IMR-90 (cell line): Measurements from ENCODE around the gene GADL1. TPM values are rescaled to one million over a fixed set of nuclear protein-coding genes. Genes with fewer than 3 reads are reported as not detected.

Experiments used
- ATAC-seq: fragments of 200-7000 bp; cut with Tn5 transposase; 2 replicates; pipeline ENCODE4 v1.9.1; 2020; ENCODE audit warnings: low read depth, mild to moderate bottlenecking, moderate library complexity
- BruUV-seq: library from RNA; stranded (reverse); fragments of 400-500 nt; replicated peaks from 2 replicates; lab custom pipeline; 2021; lab: Mats Ljungman, UMichigan
- CTCF ChIA-PET: fragments of 300-600 bp; formaldehyde crosslinking; extraction: SDS; loops from one replicate; lab custom pipeline; 2021; ENCODE audit warnings: antibody characterized with exemption; lab: Yijun Ruan, JAX
- POLR2A ChIA-PET: fragments of 300-600 bp; sonication (Branson Sonifier 250); formaldehyde crosslinking; loops from one replicate; lab custom pipeline; 2022; ENCODE audit warnings: antibody characterized with exemption; ENCODE audit not compliant: unreplicated experiment; lab: Charles Lee
- DNase-seq: peaks from one replicate; pipeline ENCODE4 v3.0.0; 2013
- H2AFZ ChIP-seq: replicated peaks from 2 replicates; pipeline ENCODE3; 2013; ENCODE audit warnings: low read length, mild to moderate bottlenecking; ENCODE audit not compliant: poor library complexity
- H2AK5ac ChIP-seq: 2 replicates; pipeline ENCODE4 v1.6.1; 2013; ENCODE audit warnings: low read depth, low read length, inconsistent platforms
- H2AK9ac ChIP-seq: replicated peaks from 2 replicates; pipeline ENCODE3; 2013; ENCODE audit warnings: mild to moderate bottlenecking, low read depth, low read length, moderate library complexity; ENCODE audit not compliant: poor library complexity
- H2BK120ac ChIP-seq: 2 replicates; pipeline ENCODE4 v1.6.1; 2013; ENCODE audit warnings: low read depth, low read length, inconsistent platforms
- H2BK15ac ChIP-seq: 3 replicates; pipeline ENCODE4 v1.6.1; 2013; ENCODE audit warnings: low read depth, low read length, inconsistent platforms
- H2BK20ac ChIP-seq: 2 replicates; pipeline ENCODE4 v1.6.1; 2013; ENCODE audit warnings: low read depth, mild to moderate bottlenecking, inconsistent platforms, low read length, moderate library complexity
- H2BK5ac ChIP-seq: 2 replicates; pipeline ENCODE4 v1.6.1; 2013; ENCODE audit warnings: mild to moderate bottlenecking, low read depth, low read length, inconsistent platforms; ENCODE audit not compliant: poor library complexity, severe bottlenecking
- H3K14ac ChIP-seq: replicated peaks from 2 replicates; pipeline ENCODE4 v1.6.1; 2013; ENCODE audit warnings: low read depth, low read length, inconsistent platforms
- H3K18ac ChIP-seq: 2 replicates; pipeline ENCODE4 v1.6.1; 2013; ENCODE audit warnings: low read depth, low read length, control low read depth
- H3K23ac ChIP-seq: 2 replicates; pipeline ENCODE4 v1.6.1; 2013; ENCODE audit warnings: low read depth, low read length, inconsistent platforms
- H3K27ac ChIP-seq: 2 replicates; pipeline ENCODE4 v1.5.1; 2013; ENCODE audit warnings: mild to moderate bottlenecking, control low read depth, low read length; ENCODE audit not compliant: insufficient read depth
- H3K27me3 ChIP-seq: 2 replicates; pipeline ENCODE4 v1.6.1; 2013; ENCODE audit warnings: low read length; ENCODE audit not compliant: control insufficient read depth, insufficient read depth
- H3K36me3 ChIP-seq: 2 replicates; pipeline ENCODE4 v1.6.1; 2013; ENCODE audit warnings: low read length, mixed read lengths; ENCODE audit not compliant: control insufficient read depth, insufficient read depth
- H3K4ac ChIP-seq: 2 replicates; pipeline ENCODE4 v1.6.1; 2013; ENCODE audit warnings: low read depth, low read length, inconsistent platforms
- H3K4me1 ChIP-seq: 2 replicates; pipeline ENCODE4 v1.6.1; 2013; ENCODE audit warnings: low read length, mixed read lengths; ENCODE audit not compliant: control insufficient read depth, insufficient read depth
- H3K4me2 ChIP-seq: 2 replicates; pipeline ENCODE4 v1.6.1; 2013; ENCODE audit warnings: low read depth, mild to moderate bottlenecking, control low read depth, low read length, moderate library complexity
- H3K4me3 ChIP-seq: 2 replicates; pipeline ENCODE4 v1.5.1; 2013; ENCODE audit warnings: low read depth, mild to moderate bottlenecking, control low read depth, low read length, moderate library complexity; ENCODE audit not compliant: insufficient read depth
- H3K56ac ChIP-seq: 2 replicates; pipeline ENCODE4 v1.6.1; 2013; ENCODE audit warnings: low read length, inconsistent platforms; ENCODE audit not compliant: insufficient read depth; ENCODE audit errors: extremely low read depth
- H3K79me1 ChIP-seq, 2 experiments: 2 replicates each; pipeline ENCODE4 v1.6.1; 2013; ENCODE audit warnings: low read length in 2 of 2, inconsistent platforms in 1 of 2, low read depth in 1 of 2
- H3K9ac ChIP-seq: 2 replicates; pipeline ENCODE4 v1.6.1; 2013; ENCODE audit warnings: low read depth, low read length, control low read depth
- H3K9me1 ChIP-seq: 2 replicates; pipeline ENCODE4 v1.6.1; 2013; ENCODE audit warnings: low read length, inconsistent platforms; ENCODE audit not compliant: insufficient read depth
- H3K9me3 ChIP-seq: 2 replicates; pipeline ENCODE4 v1.6.1; 2013; ENCODE audit warnings: low read length; ENCODE audit not compliant: control insufficient read depth, insufficient read depth
- H4K20me1 ChIP-seq: 2 replicates; pipeline ENCODE4 v1.6.1; 2013; ENCODE audit warnings: low read length, inconsistent platforms; ENCODE audit not compliant: insufficient read depth
- H4K5ac ChIP-seq: 2 replicates; pipeline ENCODE4 v1.6.1; 2013; ENCODE audit warnings: mild to moderate bottlenecking, low read depth, low read length, control low read depth
- H4K8ac ChIP-seq, 2 experiments: 2 replicates each; pipeline ENCODE4 v1.6.1; 2013; ENCODE audit warnings: low read depth in 2 of 2, low read length in 2 of 2, control low read depth in 1 of 2, inconsistent platforms in 1 of 2
- H4K91ac ChIP-seq: 2 replicates; pipeline ENCODE4 v1.6.1; 2013; ENCODE audit warnings: low read depth, low read length, inconsistent platforms; ENCODE audit not compliant: insufficient read depth
- BHLHE40 ChIP-seq: fragments of 150-350 bp; IDR thresholded peaks from 2 replicates; pipeline ENCODE4 v1.6.1; 2016; ENCODE audit warnings: mild to moderate bottlenecking, low read depth, low read length
- CEBPB ChIP-seq: IDR thresholded peaks from 2 replicates; pipeline ENCODE4 v1.6.1; 2012; ENCODE audit warnings: low read depth, low read length, improper control_type of control experiment
- CHD1 ChIP-seq: IDR thresholded peaks from 2 replicates; pipeline ENCODE4 v1.6.1; 2012; ENCODE audit warnings: low read depth, low read length, improper control_type of control experiment
- FOS ChIP-seq: fragments of 150-350 bp; IDR thresholded peaks from 2 replicates; pipeline ENCODE4 v1.6.1; 2016; ENCODE audit warnings: low read depth, low read length
- MAFK ChIP-seq: IDR thresholded peaks from 2 replicates; pipeline ENCODE4 v1.6.1; 2012; ENCODE audit warnings: low read depth, low read length, improper control_type of control experiment
- MAZ ChIP-seq: IDR thresholded peaks from 2 replicates; pipeline ENCODE4 v1.6.1; 2012; ENCODE audit warnings: low read depth, mild to moderate bottlenecking, low read length, improper control_type of control experiment, moderate library complexity, borderline replicate concordance
- MXI1 ChIP-seq: IDR thresholded peaks from 2 replicates; pipeline ENCODE4 v1.6.1; 2012; ENCODE audit warnings: low read depth, mild to moderate bottlenecking, low read length, moderate library complexity, borderline replicate concordance
- NFE2L2 ChIP-seq: fragments of 150-350 bp; IDR thresholded peaks from 2 replicates; pipeline ENCODE4 v1.6.1; 2016; ENCODE audit warnings: low read depth, mild to moderate bottlenecking, low read length
- POLR2A ChIP-seq: IDR thresholded peaks from 2 replicates; pipeline ENCODE4 v1.6.1; 2012; ENCODE audit warnings: mild to moderate bottlenecking, low read depth, low read length
- RAD21 ChIP-seq: IDR thresholded peaks from 2 replicates; pipeline ENCODE4 v1.6.1; 2012; ENCODE audit warnings: low read length, improper control_type of control experiment
- RCOR1 ChIP-seq: IDR thresholded peaks from 2 replicates; pipeline ENCODE4 v1.6.1; 2012; ENCODE audit warnings: mild to moderate bottlenecking, low read length, improper control_type of control experiment; ENCODE audit not compliant: insufficient replicate concordance
- RFX5 ChIP-seq: IDR thresholded peaks from 2 replicates; pipeline ENCODE4 v1.8.0; 2012; ENCODE audit warnings: low read depth, mild to moderate bottlenecking, low read length, moderate library complexity
- SMC3 ChIP-seq: fragments of 150-350 bp; IDR thresholded peaks from 2 replicates; pipeline ENCODE4 v1.6.1; 2016; ENCODE audit warnings: low read depth, mild to moderate bottlenecking, antibody characterized with exemption, low read length, moderate library complexity
- dilution Hi-C: fragments of 300-500 bp; cut with HindIII; formaldehyde crosslinking; loops from one replicate; pipeline ENCODE4 v1.14.3; 2018; ENCODE audit warnings: low sequenced_read_pairs; ENCODE audit not compliant: unreplicated experiment
- in situ Hi-C: fragments of 300-500 bp; cut with MboI; formaldehyde crosslinking; loops from 3 replicates; pipeline ENCODE4 v1.14.3; 2019; ENCODE audit warnings: low sequenced_read_pairs, inconsistent platforms, mixed read lengths
- intact Hi-C: fragments of 100-400 bp; cut with micrococcal nuclease; formaldehyde crosslinking; loops from 2 replicates; pipeline ENCODE4 v1.10.0; 2022
- polyA plus RNA-seq, 3 experiments: library from polyadenylated mRNA; depleted of rRNA; stranded (reverse); fragments of >200 nt; gene quantifications; 2 replicates each; pipeline ENCODE4 v1.2.3, GENCODE V29; 2012; ENCODE audit warnings: low replicate concordance in 1 of 3
- total RNA-seq: library from RNA; depleted of rRNA; stranded (reverse); fragments of >200 nt; gene quantifications from 2 replicates; pipeline ENCODE4 v1.2.3, GENCODE V29; 2012
- TF ChIP-seq, protein P1 (sequence below): fragments of 150-350 bp; IDR thresholded peaks from 2 replicates; pipeline ENCODE4 v1.6.1; 2017; ENCODE audit warnings: mild to moderate bottlenecking, antibody characterized with exemption, low read length, low read depth
- TF ChIP-seq, protein P2 (sequence below): fragments of 150-350 bp; IDR thresholded peaks from 2 replicates; pipeline ENCODE4 v1.6.1; 2016; ENCODE audit warnings: low read depth, mild to moderate bottlenecking, low read length, moderate library complexity, borderline replicate concordance
- TF ChIP-seq, protein P3 (sequence below): conservative IDR thresholded peaks from 2 replicates; pipeline ENCODE4 v1.5.1; 2012; ENCODE audit warnings: mild to moderate bottlenecking, low read depth, low read length, improper control_type of control experiment

Gene GADL1
- total and polyA plus RNA-seq, 2 of the 4 experiments (the other 2 are of a cell fraction): not detected

DNA sequence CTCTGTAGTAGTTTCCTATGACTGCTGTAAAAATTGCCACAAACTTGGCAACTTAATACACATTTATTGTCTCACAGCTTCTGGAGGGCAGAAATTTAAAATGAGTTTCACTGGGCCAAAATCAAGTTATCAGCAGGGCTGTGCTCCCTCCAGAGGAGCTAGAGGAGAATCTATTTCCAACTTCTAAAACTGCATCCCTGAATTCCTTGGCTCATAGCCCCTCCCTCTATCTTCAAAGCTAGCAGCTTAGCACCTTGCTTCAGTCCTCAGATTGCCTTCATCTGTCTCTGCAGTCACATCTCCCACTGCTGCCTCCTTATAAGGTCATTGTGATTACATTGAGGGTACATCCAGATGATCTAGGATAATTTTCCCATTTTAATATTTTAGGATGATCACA lies 17.8 kb upstream of the GADL1 start:
- intact Hi-C loops: loop anchor here (5.0 kb wide), 1 partner anchor 1000 kb away; no protein-coding TSS in a partner anchor

More for the DNA sequence above, 17.8 kb upstream of the GADL1 start:
- H3K4me1 ChIP-seq: no peaks in the 10 kb centered on the region
- no peaks in the 10 kb centered on the region for H3K9me1 ChIP-seq
- H3K4me3 ChIP-seq: no peak overlapping the region
- H3K56ac ChIP-seq: no peak overlapping the region
- no peak overlapping the region for H3K4ac ChIP-seq
- no peak overlapping the region for H3K27ac ChIP-seq
- DNase-seq: no peak
- H2AK9ac ChIP-seq: no peak overlapping the region
- no peaks in the 10 kb centered on the region for H3K79me1 ChIP-seq
- H3K4me2 ChIP-seq: no peak overlapping the region
- ChIA-PET POLR2A (no interaction called here), CTCF (no interaction called here)
- H4K8ac ChIP-seq: no peak overlapping the region
- H4K91ac ChIP-seq: no peak overlapping the region
- no peak overlapping the region for H2BK120ac ChIP-seq
- dilution Hi-C loops (no loop called here), in situ Hi-C loops (no loop called here)
- no peak overlapping the region for H3K14ac ChIP-seq
- H4K20me1 ChIP-seq: no peaks in the 10 kb centered on the region
- no peaks in the 10 kb centered on the region for H3K36me3 ChIP-seq
- no peak overlapping the region for H3K18ac ChIP-seq
- TF ChIP-seq MAFK (no peak), POLR2A (no peak), FOS (no peak), NFE2L2 (no peak), CHD1 (no peak), SMC3 (no peak), RFX5 (no peak), MAZ (no peak), CEBPB (no peak), RCOR1 (no peak), RAD21 (no peak), BHLHE40 (no peak), MXI1 (no peak)
- TF ChIP-seq, protein P1, sequence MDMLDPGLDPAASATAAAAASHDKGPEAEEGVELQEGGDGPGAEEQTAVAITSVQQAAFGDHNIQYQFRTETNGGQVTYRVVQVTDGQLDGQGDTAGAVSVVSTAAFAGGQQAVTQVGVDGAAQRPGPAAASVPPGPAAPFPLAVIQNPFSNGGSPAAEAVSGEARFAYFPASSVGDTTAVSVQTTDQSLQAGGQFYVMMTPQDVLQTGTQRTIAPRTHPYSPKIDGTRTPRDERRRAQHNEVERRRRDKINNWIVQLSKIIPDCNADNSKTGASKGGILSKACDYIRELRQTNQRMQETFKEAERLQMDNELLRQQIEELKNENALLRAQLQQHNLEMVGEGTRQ: no peak
- TF ChIP-seq, protein P2, sequence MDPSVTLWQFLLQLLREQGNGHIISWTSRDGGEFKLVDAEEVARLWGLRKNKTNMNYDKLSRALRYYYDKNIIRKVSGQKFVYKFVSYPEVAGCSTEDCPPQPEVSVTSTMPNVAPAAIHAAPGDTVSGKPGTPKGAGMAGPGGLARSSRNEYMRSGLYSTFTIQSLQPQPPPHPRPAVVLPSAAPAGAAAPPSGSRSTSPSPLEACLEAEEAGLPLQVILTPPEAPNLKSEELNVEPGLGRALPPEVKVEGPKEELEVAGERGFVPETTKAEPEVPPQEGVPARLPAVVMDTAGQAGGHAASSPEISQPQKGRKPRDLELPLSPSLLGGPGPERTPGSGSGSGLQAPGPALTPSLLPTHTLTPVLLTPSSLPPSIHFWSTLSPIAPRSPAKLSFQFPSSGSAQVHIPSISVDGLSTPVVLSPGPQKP: no peak
- TF ChIP-seq, protein P3, sequence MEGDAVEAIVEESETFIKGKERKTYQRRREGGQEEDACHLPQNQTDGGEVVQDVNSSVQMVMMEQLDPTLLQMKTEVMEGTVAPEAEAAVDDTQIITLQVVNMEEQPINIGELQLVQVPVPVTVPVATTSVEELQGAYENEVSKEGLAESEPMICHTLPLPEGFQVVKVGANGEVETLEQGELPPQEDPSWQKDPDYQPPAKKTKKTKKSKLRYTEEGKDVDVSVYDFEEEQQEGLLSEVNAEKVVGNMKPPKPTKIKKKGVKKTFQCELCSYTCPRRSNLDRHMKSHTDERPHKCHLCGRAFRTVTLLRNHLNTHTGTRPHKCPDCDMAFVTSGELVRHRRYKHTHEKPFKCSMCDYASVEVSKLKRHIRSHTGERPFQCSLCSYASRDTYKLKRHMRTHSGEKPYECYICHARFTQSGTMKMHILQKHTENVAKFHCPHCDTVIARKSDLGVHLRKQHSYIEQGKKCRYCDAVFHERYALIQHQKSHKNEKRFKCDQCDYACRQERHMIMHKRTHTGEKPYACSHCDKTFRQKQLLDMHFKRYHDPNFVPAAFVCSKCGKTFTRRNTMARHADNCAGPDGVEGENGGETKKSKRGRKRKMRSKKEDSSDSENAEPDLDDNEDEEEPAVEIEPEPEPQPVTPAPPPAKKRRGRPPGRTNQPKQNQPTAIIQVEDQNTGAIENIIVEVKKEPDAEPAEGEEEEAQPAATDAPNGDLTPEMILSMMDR: no peak
- no peak overlapping the region for H4K5ac ChIP-seq
- no peaks in the 10 kb centered on the region for H3K9me3 ChIP-seq
- no peak overlapping the region for H2BK15ac ChIP-seq
- no peak overlapping the region for H3K23ac ChIP-seq
- no peak overlapping the region for H2BK5ac ChIP-seq
- no TSS peak for BruUV-seq
- H2AK5ac ChIP-seq: no peak overlapping the region
- H2BK20ac ChIP-seq: no peak overlapping the region
- no peak overlapping the region for H2AFZ ChIP-seq
- ATAC-seq: no peak
- no peak overlapping the region for H3K9ac ChIP-seq
- H3K27me3 ChIP-seq: peaks cover 6% of the 10 kb centered on the region
